ENCODE measurements around the gene PLA2G4E. TPM values are rescaled to one million over a fixed set of nuclear protein-coding genes. Genes with fewer than 3 reads are reported as not detected.

The PLA2G4E gene
- polyA plus RNA-seq, 3 donors: not detected

DNA sequence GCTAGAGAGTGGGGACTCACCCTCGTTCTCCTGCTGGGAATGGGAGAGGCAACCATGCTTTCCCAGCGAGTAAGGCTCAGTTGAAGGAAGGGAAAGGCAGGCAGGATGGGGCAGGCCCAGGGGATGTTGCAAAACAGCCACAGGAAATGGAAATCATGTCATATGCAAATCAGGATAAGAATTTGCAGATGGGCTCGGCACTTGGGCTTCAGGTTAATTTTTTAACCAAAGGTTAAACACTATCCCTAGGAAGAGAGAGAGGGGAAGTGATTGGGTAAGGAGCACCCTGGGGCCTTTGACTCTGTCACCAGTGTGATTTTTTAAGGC, 14.6 kb upstream of the PLA2G4E start:
- DNase-seq: peak; percentile 28 to 75 (median 64)
- Histone ChIP-seq H4K20me1 (ENCODE audit: insufficient read depth, low read length) (no peaks in the 10 kb centered on the region), H3K79me2 (ENCODE audit: insufficient read depth, low read length) (no peaks in the 10 kb centered on the region), H2AFZ (ENCODE audit: insufficient read depth, low read depth, low read length, poor library complexity, severe bottlenecking) (peak overlapping the region; percentile 62), H3K9ac (ENCODE audit: insufficient read depth, low read length, poor library complexity, severe bottlenecking) (no peak overlapping the region), H3K27me3 (ENCODE audit: control insufficient read depth in 2 of 2, insufficient read depth in 2 of 2, low read length in 2 of 2) (no peaks in the 10 kb centered on the region), H3K36me3 (replicated peaks in 1 of 2; ENCODE audit: control insufficient read depth in 1 of 2, insufficient read depth in 2 of 2, low read length in 2 of 2) (no peaks in the 10 kb centered on the region), H3K4me1 (ENCODE audit: control insufficient read depth in 1 of 2, insufficient read depth in 2 of 2, low read length in 2 of 2) (peaks cover 14 to 21% of the 10 kb centered on the region in 2 donors), H3K4me2 (replicated peaks; ENCODE audit: extremely low read depth, low read length, poor library complexity, severe bottlenecking) (peak overlapping the region; percentile 46), H3K27ac (ENCODE audit: low read depth in 1 of 2, low read length in 2 of 2) (peak overlapping the region in 1 of 2 donors; percentile 37), H3K4me3 (replicated peaks in 1 of 3; ENCODE audit: low read depth in 2 of 3, low read length in 3 of 3) (peak overlapping the region in 1 of 3 experiments; percentile 46), H3K9me3 (replicated peaks in 1 of 2; ENCODE audit: control insufficient read depth in 1 of 2, insufficient read depth in 1 of 2, low read length in 2 of 2) (peaks cover 0 to 4% of the 10 kb centered on the region in 2 donors)
- H3K27ac Mint-ChIP-seq: peak overlapping the region in 6 of 7 donors; percentile 9 to 83 (median 44)
- H3K9me3 Mint-ChIP-seq: peaks cover 0 to 18% (median 3%) of the 10 kb centered on the region in 7 donors
- H3K27me3 Mint-ChIP-seq (ENCODE audit: low read depth in 3 of 3): peaks cover 4 to 9% (median 4%) of the 10 kb centered on the region in 3 donors
- peak overlapping the region in 1 of 2 donors; percentile 59 for H3K4me3 Mint-ChIP-seq
- TF ChIP-seq, protein P1, sequence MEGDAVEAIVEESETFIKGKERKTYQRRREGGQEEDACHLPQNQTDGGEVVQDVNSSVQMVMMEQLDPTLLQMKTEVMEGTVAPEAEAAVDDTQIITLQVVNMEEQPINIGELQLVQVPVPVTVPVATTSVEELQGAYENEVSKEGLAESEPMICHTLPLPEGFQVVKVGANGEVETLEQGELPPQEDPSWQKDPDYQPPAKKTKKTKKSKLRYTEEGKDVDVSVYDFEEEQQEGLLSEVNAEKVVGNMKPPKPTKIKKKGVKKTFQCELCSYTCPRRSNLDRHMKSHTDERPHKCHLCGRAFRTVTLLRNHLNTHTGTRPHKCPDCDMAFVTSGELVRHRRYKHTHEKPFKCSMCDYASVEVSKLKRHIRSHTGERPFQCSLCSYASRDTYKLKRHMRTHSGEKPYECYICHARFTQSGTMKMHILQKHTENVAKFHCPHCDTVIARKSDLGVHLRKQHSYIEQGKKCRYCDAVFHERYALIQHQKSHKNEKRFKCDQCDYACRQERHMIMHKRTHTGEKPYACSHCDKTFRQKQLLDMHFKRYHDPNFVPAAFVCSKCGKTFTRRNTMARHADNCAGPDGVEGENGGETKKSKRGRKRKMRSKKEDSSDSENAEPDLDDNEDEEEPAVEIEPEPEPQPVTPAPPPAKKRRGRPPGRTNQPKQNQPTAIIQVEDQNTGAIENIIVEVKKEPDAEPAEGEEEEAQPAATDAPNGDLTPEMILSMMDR (IDR thresholded peaks at IDR 0.05): no peak
- peaks cover 15% of the 10 kb centered on the region for H3K4me1 Mint-ChIP-seq
- intact Hi-C loops (cut with micrococcal nuclease): no loop called here
- no peaks in the 10 kb centered on the region for H3K36me3 Mint-ChIP-seq
- WGBS (ENCODE audit: insufficient coverage): 23% methylated on average over 2 of the region's 3 CpGs

DNA sequence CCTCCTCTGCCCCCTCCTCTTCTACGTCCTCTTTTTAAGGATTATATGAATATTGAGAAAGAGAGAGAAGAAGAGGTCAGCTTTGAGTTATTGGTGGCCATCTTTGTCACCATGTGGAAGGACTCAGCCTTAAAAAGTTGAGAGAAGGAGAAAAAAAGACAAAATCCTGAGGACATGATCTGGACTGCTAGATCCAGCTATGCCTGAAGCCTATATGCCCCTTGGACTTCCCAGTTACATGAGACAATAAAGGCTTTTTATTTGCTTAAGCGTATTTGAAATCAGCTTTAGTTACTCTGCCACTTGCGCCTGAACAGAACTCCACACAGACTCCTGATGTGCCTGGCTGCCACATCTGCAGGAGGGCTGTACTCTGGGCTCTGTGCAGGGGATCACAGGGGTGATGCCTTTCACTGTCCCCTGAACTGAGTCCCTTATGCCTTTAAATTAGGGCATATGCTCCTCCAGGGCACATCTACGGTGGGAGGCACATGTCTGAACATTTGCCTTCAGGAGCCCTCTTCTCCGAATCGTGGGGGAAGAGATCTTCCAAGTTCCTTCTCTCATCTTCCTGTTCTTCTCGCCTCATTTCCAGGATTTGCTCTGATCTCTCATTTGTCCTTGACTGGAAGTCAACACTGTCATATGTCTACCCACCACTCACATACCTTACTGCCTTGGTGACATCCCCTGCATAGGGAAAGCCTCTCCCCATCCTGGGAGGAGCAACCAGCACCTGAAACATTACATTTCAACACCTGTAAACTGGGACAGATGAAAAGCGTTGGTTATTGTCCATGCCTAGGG, 14.0 kb upstream of the PLA2G4E start:
- H3K27ac Mint-ChIP-seq: peak overlapping the region in 5 of 7 donors; percentile 9 to 83 (median 49)
- Histone ChIP-seq H3K27me3 (ENCODE audit: control insufficient read depth in 2 of 2, insufficient read depth in 2 of 2, low read length in 2 of 2) (no peaks in the 10 kb centered on the region), H3K9ac (ENCODE audit: insufficient read depth, low read length, poor library complexity, severe bottlenecking) (no peak overlapping the region), H3K4me2 (replicated peaks; ENCODE audit: extremely low read depth, low read length, poor library complexity, severe bottlenecking) (peak overlapping the region; percentile 46), H3K9me3 (replicated peaks in 1 of 2; ENCODE audit: control insufficient read depth in 1 of 2, insufficient read depth in 1 of 2, low read length in 2 of 2) (peaks cover 0 to 4% of the 10 kb centered on the region in 2 donors), H4K20me1 (ENCODE audit: insufficient read depth, low read length) (no peaks in the 10 kb centered on the region), H3K4me1 (ENCODE audit: control insufficient read depth in 1 of 2, insufficient read depth in 2 of 2, low read length in 2 of 2) (peaks cover 14 to 21% of the 10 kb centered on the region in 2 donors), H3K79me2 (ENCODE audit: insufficient read depth, low read length) (no peaks in the 10 kb centered on the region), H3K27ac (ENCODE audit: low read depth in 1 of 2, low read length in 2 of 2) (peak overlapping the region in 1 of 2 donors; percentile 37), H3K36me3 (replicated peaks in 1 of 2; ENCODE audit: control insufficient read depth in 1 of 2, insufficient read depth in 2 of 2, low read length in 2 of 2) (no peaks in the 10 kb centered on the region), H2AFZ (ENCODE audit: insufficient read depth, low read depth, low read length, poor library complexity, severe bottlenecking) (peak overlapping the region; percentile 62), H3K4me3 (replicated peaks in 1 of 3; ENCODE audit: low read depth in 2 of 3, low read length in 3 of 3) (peak overlapping the region in 1 of 3 experiments; percentile 46)
- no peak for DNase-seq
- WGBS (ENCODE audit: insufficient coverage): 72% methylated on average over 4 of the region's 8 CpGs
- TF ChIP-seq, protein P1 (IDR thresholded peaks at IDR 0.05): no peak
- peak overlapping the region in 1 of 2 donors; percentile 59 for H3K4me3 Mint-ChIP-seq
- no peaks in the 10 kb centered on the region for H3K36me3 Mint-ChIP-seq
- H3K4me1 Mint-ChIP-seq: peaks cover 15% of the 10 kb centered on the region
- peaks cover 4 to 12% (median 4%) of the 10 kb centered on the region in 3 donors for H3K27me3 Mint-ChIP-seq (ENCODE audit: low read depth in 3 of 3)
- peaks cover 0 to 18% (median 3%) of the 10 kb centered on the region in 7 donors for H3K9me3 Mint-ChIP-seq
- intact Hi-C loops (cut with micrococcal nuclease): no loop called here

Data from CD14-positive monocyte (primary cell).